Liver (tissue), 9 donors: ENCODE measurements around the gene RRP1. TPM values are rescaled to one million over a fixed set of nuclear protein-coding genes. Genes with fewer than 3 reads are reported as not detected.

Source experiments
- DNase-seq: peaks from one replicate; pipeline ENCODE4 v3.0.0-alpha.2; 2017; ENCODE audit warnings: low spot score
- H3K27ac ChIP-seq, 2 donors: one replicate each; pipeline ENCODE4 v1.7.0; 2013; ENCODE audit warnings: inconsistent platforms in 2 of 2, low read length in 2 of 2, control low read depth in 1 of 2, low read depth in 1 of 2, mild to moderate bottlenecking in 1 of 2
- H3K27me3 ChIP-seq, 4 donors: one replicate each; pipeline versions ENCODE4 v1.6.1 to v1.7.0; 2013; ENCODE audit warnings: low read length in 3 of 4, inconsistent platforms in 1 of 4, mild to moderate bottlenecking in 1 of 4, moderate library complexity in 1 of 4; ENCODE audit not compliant: control insufficient read depth in 4 of 4, insufficient read depth in 4 of 4
- H3K36me3 ChIP-seq, 4 donors: one replicate each; pipeline versions ENCODE4 v1.6.1 to v1.7.0; 2013; ENCODE audit warnings: low read length in 3 of 4, mild to moderate bottlenecking in 3 of 4, low read depth in 1 of 4, moderate library complexity in 1 of 4; ENCODE audit not compliant: control insufficient read depth in 4 of 4, insufficient read depth in 3 of 4
- H3K4me1 ChIP-seq, 4 donors: one replicate each; pipeline versions ENCODE4 v1.6.1 to v1.7.0; 2013; ENCODE audit warnings: low read length in 3 of 4, mild to moderate bottlenecking in 3 of 4, moderate library complexity in 1 of 4; ENCODE audit not compliant: control insufficient read depth in 4 of 4, insufficient read depth in 4 of 4
- H3K4me3 ChIP-seq, 3 donors: one replicate each; pipeline versions ENCODE4 v1.6.1 to v1.7.0; 2013; ENCODE audit warnings: low read length in 3 of 3, control low read depth in 1 of 3, low read depth in 1 of 3, mild to moderate bottlenecking in 1 of 3
- H3K9ac ChIP-seq, 2 donors: one replicate each; pipeline ENCODE4 v1.7.0; 2013; ENCODE audit warnings: low read length in 2 of 2, mild to moderate bottlenecking in 2 of 2, moderate library complexity in 2 of 2, control low read depth in 1 of 2, low read depth in 1 of 2
- H3K9me3 ChIP-seq, 4 donors: one replicate each; pipeline versions ENCODE4 v1.6.1 to v1.7.0; 2013; ENCODE audit warnings: low read length in 3 of 4; ENCODE audit not compliant: control insufficient read depth in 4 of 4
- ATF3 ChIP-seq: IDR thresholded peaks from 2 replicates; pipeline ENCODE4 v1.6.1; 2016; ENCODE audit warnings: antibody characterized with exemption
- CTCF ChIP-seq: fragments of 150-350 bp; IDR thresholded peaks from 2 replicates; pipeline ENCODE4 v1.5.1; 2017; ENCODE audit warnings: improper control_type of control experiment, low read depth, low read length; ENCODE audit not compliant: missing input control
- EGR1 ChIP-seq, 2 donors: IDR thresholded peaks; 2 replicates each; pipeline ENCODE4 v1.6.1; 2016 to 2018; ENCODE audit warnings: antibody characterized with exemption in 2 of 2, low read depth in 2 of 2
- FOXA1 ChIP-seq: IDR thresholded peaks from 2 replicates; pipeline ENCODE4 v1.6.1; 2016; ENCODE audit warnings: antibody characterized with exemption
- FOXA2 ChIP-seq: IDR thresholded peaks from 2 replicates; pipeline ENCODE4 v1.6.1; 2016; ENCODE audit warnings: antibody characterized with exemption
- GABPA ChIP-seq, 2 donors: IDR thresholded peaks in 1 of 2; conservative IDR thresholded peaks in 1 of 2; 2 replicates each; pipeline ENCODE4 v1.6.1; 2016; ENCODE audit warnings: antibody characterized with exemption in 2 of 2, mild to moderate bottlenecking in 1 of 2, moderate library complexity in 1 of 2
- HNF4A ChIP-seq, 2 donors: conservative IDR thresholded peaks; 2 replicates each; pipeline ENCODE4 v1.6.1; 2016; ENCODE audit warnings: antibody characterized with exemption in 2 of 2, mild to moderate bottlenecking in 2 of 2
- HNF4G ChIP-seq: IDR thresholded peaks from 2 replicates; pipeline ENCODE4 v1.6.1; 2016; ENCODE audit warnings: antibody characterized with exemption
- JUND ChIP-seq, 2 donors: IDR thresholded peaks; 2 replicates each; pipeline ENCODE4 v1.6.1; 2016; ENCODE audit warnings: antibody characterized with exemption in 2 of 2
- MAX ChIP-seq: IDR thresholded peaks from 2 replicates; pipeline ENCODE4 v1.6.1; 2016; ENCODE audit warnings: antibody characterized with exemption
- NR2F2 ChIP-seq: IDR thresholded peaks from 2 replicates; pipeline ENCODE4 v1.6.1; 2016; ENCODE audit warnings: antibody characterized with exemption
- RAD21 ChIP-seq, 2 donors: IDR thresholded peaks; 2 replicates each; pipeline ENCODE4 v1.6.1; 2016; ENCODE audit warnings: antibody characterized with exemption in 2 of 2, mild to moderate bottlenecking in 2 of 2
- REST ChIP-seq: IDR thresholded peaks from 2 replicates; pipeline ENCODE4 v1.6.1; 2016; ENCODE audit warnings: antibody characterized with exemption, mild to moderate bottlenecking
- RXRA ChIP-seq, 2 donors: IDR thresholded peaks; 2 replicates each; pipeline ENCODE4 v1.6.1; 2017 to 2018; ENCODE audit warnings: antibody characterized with exemption in 2 of 2, mild to moderate bottlenecking in 1 of 2
- SP1 ChIP-seq: IDR thresholded peaks from 2 replicates; pipeline ENCODE4 v1.6.1; 2018; ENCODE audit warnings: antibody characterized with exemption, mild to moderate bottlenecking
- TAF1 ChIP-seq: conservative IDR thresholded peaks from 2 replicates; pipeline ENCODE4 v1.6.1; 2016; ENCODE audit warnings: antibody characterized with exemption, mild to moderate bottlenecking
- YY1 ChIP-seq: IDR thresholded peaks from 2 replicates; pipeline ENCODE4 v1.6.1; 2016; ENCODE audit warnings: antibody characterized with exemption, mild to moderate bottlenecking
- ZBTB33 ChIP-seq: IDR thresholded peaks from 2 replicates; pipeline ENCODE4 v1.6.1; 2016; ENCODE audit warnings: antibody characterized with exemption
- WGBS: extraction: QIAGEN DNeasy Blood & Tissue Kit; methylation state at CpG from one replicate; pipeline ENCODE4 v1.1.7; 2013; 5-methylcytosine and 5-hydroxymethylcytosine counted together
- polyA plus RNA-seq, 2 donors: library from polyadenylated mRNA; stranded (reverse) in 1 of 2; unstranded in 1 of 2; fragments of 200-250 nt in 1 of 2; fragments of >200 nt in 1 of 2; fragmentation: Nextera tagmentation in 1 of 2; extraction: Ambion mirVana in 1 of 2; gene quantifications; one replicate each; pipeline versions ENCODE4 v1.2.1 to v1.2.3, GENCODE V29; 2013 to 2015
- total RNA-seq, 2 donors: library from RNA; depleted of rRNA; stranded (reverse); fragments of >200 nt; gene quantifications; one replicate each; pipeline ENCODE4 v1.2.3, GENCODE V29; 2014
- donor health status: healthy.
- donor health status: healthy.
- donor health status: healthy.
- donor health status: healthy.
- donor health status: healthy.

Gene RRP1
- total and polyA plus RNA-seq, 4 donors: 5.4 to 15.0 (median 7.7) TPM

- Histone ChIP-seq H3K4me1 (peaks cover 0 to 2% (median 0%) of the 10 kb centered on the region in 4 donors), H3K9ac (no peak overlapping the region), H3K9me3 (no peaks in the 10 kb centered on the region), H3K27ac (no peak overlapping the region), H3K4me3 (no peak overlapping the region), H3K27me3 (no peaks in the 10 kb centered on the region), H3K36me3 (peaks cover 3 to 18% (median 5%) of the 10 kb centered on the region in 4 donors)
- TF ChIP-seq NR2F2: no peak
- no peak for TF ChIP-seq CTCF
- no peak for TF ChIP-seq ATF3
- no peak for TF ChIP-seq EGR1 (IDR thresholded peaks at IDR 0.05; ENCODE audit: low read depth in 2 of 2)
- TF ChIP-seq GABPA (IDR thresholded peaks at IDR 0.05 in 1 of 2, conservative IDR thresholded peaks at IDR 0.05 in 1 of 2): no peak
- TF ChIP-seq YY1: no peak
- TF ChIP-seq HNF4G: no peak
- no peak for TF ChIP-seq TAF1
- TF ChIP-seq FOXA2: no peak
- TF ChIP-seq ZBTB33: no peak
- TF ChIP-seq RXRA (IDR thresholded peaks at IDR 0.05): no peak
- TF ChIP-seq FOXA1: no peak
- no peak for DNase-seq
- 93% methylated on average over 10 of the region's 10 CpGs for WGBS
Measured at GRCh38 chr21:43763901-43764523, 25.4 kb upstream of the RRP1 start.

GRCh38 chr21:43764576-43765495, 24.5 kb upstream of the RRP1 start:
- Histone ChIP-seq H3K36me3 (peaks cover 3 to 13% (median 5%) of the 10 kb centered on the region in 4 donors), H3K9me3 (no peaks in the 10 kb centered on the region), H3K4me1 (peaks cover 0 to 2% (median 0%) of the 10 kb centered on the region in 4 donors), H3K9ac (no peak overlapping the region), H3K4me3 (no peak overlapping the region), H3K27me3 (no peaks in the 10 kb centered on the region), H3K27ac (no peak overlapping the region)
- DNase-seq: no peak
- 87% methylated on average over 19 of the region's 19 CpGs for WGBS
- TF ChIP-seq NR2F2: no peak
- no peak for TF ChIP-seq JUND (IDR thresholded peaks at IDR 0.05)
- no peak for TF ChIP-seq GABPA (IDR thresholded peaks at IDR 0.05 in 1 of 2, conservative IDR thresholded peaks at IDR 0.05 in 1 of 2)
- no peak for TF ChIP-seq YY1
- no peak for TF ChIP-seq MAX
- no peak for TF ChIP-seq HNF4G
- no peak for TF ChIP-seq FOXA2
- TF ChIP-seq SP1: no peak
- TF ChIP-seq EGR1 (IDR thresholded peaks at IDR 0.05; ENCODE audit: low read depth in 2 of 2): no peak
- TF ChIP-seq TAF1: no peak
- TF ChIP-seq HNF4A (conservative IDR thresholded peaks at IDR 0.05): no peak
- TF ChIP-seq RXRA (IDR thresholded peaks at IDR 0.05): no peak
- TF ChIP-seq FOXA1: no peak
- TF ChIP-seq CTCF: no peak
- no peak for TF ChIP-seq RAD21 (IDR thresholded peaks at IDR 0.05)
- no peak for TF ChIP-seq REST
